HepG2 (cell line): ENCODE data around the gene MICAL3. TPM values are rescaled to one million over a fixed set of nuclear protein-coding genes. Genes with fewer than 3 reads are reported as not detected.

Experiments used
- ASH2L ChIP-seq: fragments of 300-600, 200-600 bp; sonication (generic); IDR thresholded peaks from 2 replicates; pipeline ENCODE4 v1.7.0; 2017; ENCODE audit warnings: low read depth, mild to moderate bottlenecking, moderate library complexity, mixed read lengths, low read length; ENCODE audit not compliant: insufficient read length
- ATF7-NPFF ChIP-seq: sonication (generic); formaldehyde crosslinking; IDR thresholded peaks from 2 replicates; pipeline ENCODE4 v1.8.1; 2023; ENCODE audit warnings: mild to moderate bottlenecking, low read depth, missing genetic modification reagents, moderate library complexity
- ATRX ChIP-seq: sonication (generic); formaldehyde crosslinking; IDR thresholded peaks from 2 replicates; pipeline ENCODE4 v1.4.0; 2020; ENCODE audit warnings: missing genetic modification reagents, borderline replicate concordance
- CEBPG ChIP-seq: IDR thresholded peaks from 2 replicates; pipeline ENCODE4 v1.6.1; 2016
- DR1 ChIP-seq: sonication (generic); formaldehyde crosslinking; IDR thresholded peaks from 2 replicates; pipeline ENCODE4 v1.8.0; 2021; ENCODE audit warnings: mild to moderate bottlenecking, missing genetic modification reagents, inconsistent platforms
- ETV6 ChIP-seq: sonication (generic); formaldehyde crosslinking; conservative IDR thresholded peaks from 2 replicates; pipeline ENCODE4 v1.4.0; 2020; ENCODE audit warnings: missing genetic modification reagents
- MED1 ChIP-seq: sonication (generic); formaldehyde crosslinking; IDR thresholded peaks from 2 replicates; pipeline ENCODE4 v1.4.0; 2020; ENCODE audit warnings: missing genetic modification reagents
- THYN1 ChIP-seq: sonication (generic); formaldehyde crosslinking; IDR thresholded peaks from 2 replicates; pipeline ENCODE4 v1.8.1; 2023; ENCODE audit warnings: low read depth, mild to moderate bottlenecking, moderate library complexity, missing genetic modification reagents, borderline replicate concordance
- ZBTB20 ChIP-seq: sonication (generic); formaldehyde crosslinking; IDR thresholded peaks from 2 replicates; pipeline ENCODE4 v1.8.1; 2023; ENCODE audit warnings: missing genetic modification reagents, low read depth, mild to moderate bottlenecking, borderline replicate concordance
- ZNF230 ChIP-seq: sonication (generic); formaldehyde crosslinking; IDR thresholded peaks from 2 replicates; pipeline ENCODE4 v1.4.0; 2020; ENCODE audit warnings: mild to moderate bottlenecking, missing genetic modification reagents
- ZNF329 ChIP-seq: sonication (generic); formaldehyde crosslinking; IDR thresholded peaks from 2 replicates; pipeline ENCODE4 v1.9.0; 2021; ENCODE audit warnings: low read depth, mild to moderate bottlenecking, missing genetic modification reagents
- ZNF33A ChIP-seq: sonication (generic); formaldehyde crosslinking; IDR thresholded peaks from 2 replicates; pipeline ENCODE4 v1.5.1; 2020; ENCODE audit warnings: missing genetic modification reagents, mild to moderate bottlenecking, moderate library complexity, borderline replicate concordance
- ZNF510 ChIP-seq: sonication (generic); formaldehyde crosslinking; IDR thresholded peaks from 2 replicates; pipeline ENCODE4 v1.4.0; 2020; ENCODE audit warnings: low read depth, mild to moderate bottlenecking, missing genetic modification reagents
- polyA plus RNA-seq, 8 experiments: library from polyadenylated mRNA; depleted of rRNA in 3 of 8; stranded (reverse) in 7 of 8; unstranded in 1 of 8; fragments of >200 nt; fragmentation: Illumina TruSeq in 4 of 8; extraction: Trizol in 4 of 8; gene quantifications; 2 replicates each; pipeline versions ENCODE4 v1.2.1 to v1.2.3, GENCODE V29; 2011 to 2016; ENCODE audit warnings: low read depth in 4 of 8, missing spikeins in 1 of 8, mixed read lengths in 1 of 8; ENCODE audit not compliant: insufficient read depth in 1 of 8
- total RNA-seq, 5 experiments: library from RNA; depleted of rRNA; stranded (reverse); fragments of >200 nt; fragmentation: Illumina TruSeq; extraction: Trizol; gene quantifications; 2 replicates each; pipeline ENCODE4 v1.2.3, GENCODE V29; 2016; ENCODE audit warnings: low read depth in 1 of 5
- TF ChIP-seq, protein P1 (sequence below): sonication (generic); IDR thresholded peaks from 2 replicates; pipeline ENCODE4 v1.6.1; 2016; ENCODE audit warnings: low read depth, borderline replicate concordance
- TF ChIP-seq, protein P2 (sequence below): sonication (generic); formaldehyde crosslinking; IDR thresholded peaks from 2 replicates; pipeline ENCODE4 v1.4.0; 2020; ENCODE audit warnings: missing genetic modification reagents, borderline replicate concordance
- TF ChIP-seq, protein P3 (sequence below): sonication (generic); formaldehyde crosslinking; IDR thresholded peaks from 2 replicates; pipeline ENCODE4 v1.8.0; 2023; ENCODE audit warnings: mild to moderate bottlenecking, missing genetic modification reagents
- TF ChIP-seq, protein P4 (sequence below): sonication (generic); formaldehyde crosslinking; IDR thresholded peaks from 2 replicates; pipeline ENCODE4 v1.4.0; 2020; ENCODE audit warnings: missing genetic modification reagents, borderline replicate concordance
- TF ChIP-seq, protein P5 (sequence below): sonication (generic); formaldehyde crosslinking; IDR thresholded peaks from 2 replicates; pipeline ENCODE4 v1.4.0; 2020; ENCODE audit warnings: mild to moderate bottlenecking, missing genetic modification reagents

The MICAL3 gene
- total and polyA plus RNA-seq, 2 of the 13 experiments (the other 11 are each of a cell fraction or from before 2014, with no cell fraction given): 5.3 to 12.5 TPM

DNA sequence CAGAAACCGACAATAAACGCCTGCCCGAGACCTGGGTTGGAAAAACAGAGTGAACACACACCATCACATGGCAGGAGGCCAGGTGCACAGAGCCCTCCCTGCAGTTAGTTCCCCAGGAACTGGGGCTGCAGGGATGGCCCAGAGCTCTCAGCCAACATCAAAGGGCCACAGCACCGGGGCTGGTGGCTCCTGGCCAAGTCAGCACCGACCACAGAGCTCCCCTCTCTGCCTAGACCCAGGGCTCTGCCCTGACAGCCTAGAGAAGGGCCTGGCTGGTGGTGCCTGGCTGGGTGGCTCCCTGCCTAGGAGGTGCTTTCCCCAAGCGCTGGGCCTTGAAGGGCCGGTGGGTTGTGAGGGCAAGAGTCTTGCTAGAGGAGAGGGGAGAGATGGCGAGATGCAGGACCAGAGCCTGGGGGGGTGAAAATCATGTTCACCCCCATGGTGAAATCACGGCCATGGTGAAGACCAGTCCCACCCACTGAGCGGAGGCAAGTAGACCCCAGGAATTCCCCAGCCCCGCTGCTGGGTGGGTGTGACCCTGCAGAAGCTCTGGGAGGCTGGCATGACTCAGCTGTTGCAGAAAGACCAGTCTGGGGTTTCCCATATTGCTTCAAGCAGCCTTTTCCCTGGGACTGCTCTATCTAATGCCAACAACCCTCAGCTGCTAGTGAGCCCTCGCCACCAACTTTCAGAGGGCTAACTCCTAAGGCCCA, 242.9 kb downstream of the MICAL3 start (continued):
- TF ChIP-seq, protein P1, sequence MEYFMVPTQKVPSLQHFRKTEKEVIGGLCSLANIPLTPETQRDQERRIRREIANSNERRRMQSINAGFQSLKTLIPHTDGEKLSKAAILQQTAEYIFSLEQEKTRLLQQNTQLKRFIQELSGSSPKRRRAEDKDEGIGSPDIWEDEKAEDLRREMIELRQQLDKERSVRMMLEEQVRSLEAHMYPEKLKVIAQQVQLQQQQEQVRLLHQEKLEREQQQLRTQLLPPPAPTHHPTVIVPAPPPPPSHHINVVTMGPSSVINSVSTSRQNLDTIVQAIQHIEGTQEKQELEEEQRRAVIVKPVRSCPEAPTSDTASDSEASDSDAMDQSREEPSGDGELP: peak; percentile 37; the same call in 1 of the 2 replicates
- TF ChIP-seq ATF7-NPFF (CRISPR knock-in tag): no peak
- TF ChIP-seq ATRX: no peak
- TF ChIP-seq, protein P2, sequence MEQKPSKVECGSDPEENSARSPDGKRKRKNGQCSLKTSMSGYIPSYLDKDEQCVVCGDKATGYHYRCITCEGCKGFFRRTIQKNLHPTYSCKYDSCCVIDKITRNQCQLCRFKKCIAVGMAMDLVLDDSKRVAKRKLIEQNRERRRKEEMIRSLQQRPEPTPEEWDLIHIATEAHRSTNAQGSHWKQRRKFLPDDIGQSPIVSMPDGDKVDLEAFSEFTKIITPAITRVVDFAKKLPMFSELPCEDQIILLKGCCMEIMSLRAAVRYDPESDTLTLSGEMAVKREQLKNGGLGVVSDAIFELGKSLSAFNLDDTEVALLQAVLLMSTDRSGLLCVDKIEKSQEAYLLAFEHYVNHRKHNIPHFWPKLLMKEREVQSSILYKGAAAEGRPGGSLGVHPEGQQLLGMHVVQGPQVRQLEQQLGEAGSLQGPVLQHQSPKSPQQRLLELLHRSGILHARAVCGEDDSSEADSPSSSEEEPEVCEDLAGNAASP (CRISPR knock-in tag): no peak; the same call in 1 of the 2 replicates
- no peak for TF ChIP-seq ASH2L
- TF ChIP-seq ETV6 (CRISPR knock-in tag): no peak
- TF ChIP-seq MED1 (CRISPR knock-in tag): no peak; the same call in 1 of the 2 replicates
- no peak for TF ChIP-seq ZNF33A (CRISPR knock-in tag)
- TF ChIP-seq, protein P3, sequence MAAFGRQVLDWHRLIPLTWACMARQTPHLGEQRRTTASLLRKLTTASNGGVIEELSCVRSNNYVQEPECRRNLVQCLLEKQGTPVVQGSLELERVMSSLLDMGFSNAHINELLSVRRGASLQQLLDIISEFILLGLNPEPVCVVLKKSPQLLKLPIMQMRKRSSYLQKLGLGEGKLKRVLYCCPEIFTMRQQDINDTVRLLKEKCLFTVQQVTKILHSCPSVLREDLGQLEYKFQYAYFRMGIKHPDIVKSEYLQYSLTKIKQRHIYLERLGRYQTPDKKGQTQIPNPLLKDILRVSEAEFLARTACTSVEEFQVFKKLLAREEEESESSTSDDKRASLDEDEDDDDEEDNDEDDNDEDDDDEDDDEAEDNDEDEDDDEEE (CRISPR knock-in tag): 0 out of 2 replicates have a peak, but pooled peaks have one; percentile 56
- no peak for TF ChIP-seq ZNF230
- no peak for TF ChIP-seq CEBPG
- TF ChIP-seq DR1 (CRISPR knock-in tag): no peak
- TF ChIP-seq, protein P4, sequence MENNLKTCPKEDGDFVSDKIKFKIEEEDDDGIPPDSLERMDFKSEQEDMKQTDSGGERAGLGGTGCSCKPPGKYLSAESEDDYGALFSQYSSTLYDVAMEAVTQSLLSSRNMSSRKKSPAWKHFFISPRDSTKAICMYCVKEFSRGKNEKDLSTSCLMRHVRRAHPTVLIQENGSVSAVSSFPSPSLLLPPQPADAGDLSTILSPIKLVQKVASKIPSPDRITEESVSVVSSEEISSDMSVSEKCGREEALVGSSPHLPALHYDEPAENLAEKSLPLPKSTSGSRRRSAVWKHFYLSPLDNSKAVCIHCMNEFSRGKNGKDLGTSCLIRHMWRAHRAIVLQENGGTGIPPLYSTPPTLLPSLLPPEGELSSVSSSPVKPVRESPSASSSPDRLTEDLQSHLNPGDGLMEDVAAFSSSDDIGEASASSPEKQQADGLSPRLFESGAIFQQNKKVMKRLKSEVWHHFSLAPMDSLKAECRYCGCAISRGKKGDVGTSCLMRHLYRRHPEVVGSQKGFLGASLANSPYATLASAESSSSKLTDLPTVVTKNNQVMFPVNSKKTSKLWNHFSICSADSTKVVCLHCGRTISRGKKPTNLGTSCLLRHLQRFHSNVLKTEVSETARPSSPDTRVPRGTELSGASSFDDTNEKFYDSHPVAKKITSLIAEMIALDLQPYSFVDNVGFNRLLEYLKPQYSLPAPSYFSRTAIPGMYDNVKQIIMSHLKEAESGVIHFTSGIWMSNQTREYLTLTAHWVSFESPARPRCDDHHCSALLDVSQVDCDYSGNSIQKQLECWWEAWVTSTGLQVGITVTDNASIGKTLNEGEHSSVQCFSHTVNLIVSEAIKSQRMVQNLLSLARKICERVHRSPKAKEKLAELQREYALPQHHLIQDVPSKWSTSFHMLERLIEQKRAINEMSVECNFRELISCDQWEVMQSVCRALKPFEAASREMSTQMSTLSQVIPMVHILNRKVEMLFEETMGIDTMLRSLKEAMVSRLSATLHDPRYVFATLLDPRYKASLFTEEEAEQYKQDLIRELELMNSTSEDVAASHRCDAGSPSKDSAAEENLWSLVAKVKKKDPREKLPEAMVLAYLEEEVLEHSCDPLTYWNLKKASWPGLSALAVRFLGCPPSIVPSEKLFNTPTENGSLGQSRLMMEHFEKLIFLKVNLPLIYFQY (CRISPR knock-in tag): peak; percentile 81; the same call in 1 of the 2 replicates
- no peak for TF ChIP-seq ZBTB20 (CRISPR knock-in tag)
- TF ChIP-seq ZNF329: no peak
- TF ChIP-seq THYN1 (CRISPR knock-in tag): no peak
- TF ChIP-seq, protein P5, sequence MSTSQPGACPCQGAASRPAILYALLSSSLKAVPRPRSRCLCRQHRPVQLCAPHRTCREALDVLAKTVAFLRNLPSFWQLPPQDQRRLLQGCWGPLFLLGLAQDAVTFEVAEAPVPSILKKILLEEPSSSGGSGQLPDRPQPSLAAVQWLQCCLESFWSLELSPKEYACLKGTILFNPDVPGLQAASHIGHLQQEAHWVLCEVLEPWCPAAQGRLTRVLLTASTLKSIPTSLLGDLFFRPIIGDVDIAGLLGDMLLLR: no peak
- TF ChIP-seq ZNF510: no peak
